GM21737 (cell line): Measurements from ENCODE around the gene SLIT3.
A peak's percentile ranks its signal among the peaks of the same experiment; 100 is the strongest.

Experiments
- ATAC-seq: cut with Tn5 transposase; IDR thresholded peaks from one replicate; pipeline ENCODE4 v1.9.1; 2021; ENCODE audit warnings: mild to moderate bottlenecking, moderate library complexity; ENCODE audit not compliant: unreplicated experiment

Gene SLIT3

DNA sequence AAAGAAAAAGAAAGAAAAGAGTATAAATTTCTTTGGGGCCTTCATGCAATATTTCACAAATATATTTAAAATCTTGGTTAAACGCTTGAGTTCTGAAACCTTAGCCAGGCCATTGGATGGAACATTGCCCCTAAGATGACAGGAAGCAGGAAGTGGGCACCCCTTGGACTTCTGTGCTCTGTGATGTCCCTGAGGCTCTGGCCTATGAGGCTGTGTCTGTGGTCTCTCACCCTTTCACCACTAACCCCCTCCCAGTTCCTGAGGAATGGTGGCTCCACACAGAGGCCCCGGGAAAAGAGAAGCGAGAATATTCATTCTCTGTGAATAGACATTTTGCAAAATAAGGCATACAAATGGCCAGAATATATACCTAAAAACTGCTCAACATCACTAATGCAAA, 401.3 kb downstream of the SLIT3 start:
- ATAC-seq = no peak

DNA sequence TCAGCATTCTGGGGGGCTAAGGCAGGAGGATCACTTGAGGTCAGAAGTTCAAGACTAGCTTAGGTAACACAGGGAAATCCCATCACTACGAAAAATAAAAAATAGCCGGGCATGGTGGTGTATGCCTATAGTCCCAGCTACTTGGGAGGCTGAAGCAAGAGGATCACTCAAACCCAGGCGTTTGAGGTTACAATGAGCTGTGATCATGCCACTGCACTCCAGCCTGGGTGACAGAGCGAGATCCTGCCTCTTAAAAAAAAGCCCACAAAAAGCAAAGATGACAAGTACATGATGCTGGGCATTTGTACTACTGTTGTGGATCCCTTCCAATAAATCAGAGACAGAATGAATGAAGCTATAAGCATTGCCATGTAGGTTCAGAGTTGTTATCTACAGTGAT, 401.7 kb downstream of the SLIT3 start:
- no peak for ATAC-seq

DNA sequence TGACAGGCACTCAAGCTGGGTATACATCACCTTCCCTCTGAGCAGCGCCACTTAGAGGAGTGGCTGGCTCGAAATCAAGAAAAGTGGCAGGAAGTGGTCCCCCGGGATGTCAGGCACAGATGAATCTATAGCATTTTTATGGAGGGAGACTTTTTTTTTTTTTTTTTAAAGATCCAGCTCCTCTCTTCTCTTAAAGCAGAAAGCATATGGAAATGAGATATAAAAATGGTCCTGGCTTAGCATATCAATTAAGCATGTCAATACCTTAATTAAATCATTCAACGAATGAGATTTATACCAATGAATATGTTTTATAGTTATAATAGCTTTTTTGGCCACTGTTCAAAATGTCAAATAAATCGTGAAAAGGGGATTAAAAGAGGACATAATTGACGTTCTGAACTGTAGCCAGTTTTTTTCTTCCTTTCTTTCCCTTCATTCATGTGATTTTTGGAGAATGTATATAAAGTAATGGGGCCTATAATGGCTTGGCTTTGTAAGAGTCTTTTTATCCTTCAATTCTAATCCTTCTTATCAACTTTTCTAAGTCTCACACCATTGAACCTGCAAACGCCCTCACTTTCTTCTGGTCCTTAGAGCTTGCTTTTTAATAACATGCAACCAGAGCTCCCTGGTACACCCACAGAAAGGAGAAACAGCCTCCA, 402.6 kb downstream of the SLIT3 start:
- no peak for ATAC-seq

DNA sequence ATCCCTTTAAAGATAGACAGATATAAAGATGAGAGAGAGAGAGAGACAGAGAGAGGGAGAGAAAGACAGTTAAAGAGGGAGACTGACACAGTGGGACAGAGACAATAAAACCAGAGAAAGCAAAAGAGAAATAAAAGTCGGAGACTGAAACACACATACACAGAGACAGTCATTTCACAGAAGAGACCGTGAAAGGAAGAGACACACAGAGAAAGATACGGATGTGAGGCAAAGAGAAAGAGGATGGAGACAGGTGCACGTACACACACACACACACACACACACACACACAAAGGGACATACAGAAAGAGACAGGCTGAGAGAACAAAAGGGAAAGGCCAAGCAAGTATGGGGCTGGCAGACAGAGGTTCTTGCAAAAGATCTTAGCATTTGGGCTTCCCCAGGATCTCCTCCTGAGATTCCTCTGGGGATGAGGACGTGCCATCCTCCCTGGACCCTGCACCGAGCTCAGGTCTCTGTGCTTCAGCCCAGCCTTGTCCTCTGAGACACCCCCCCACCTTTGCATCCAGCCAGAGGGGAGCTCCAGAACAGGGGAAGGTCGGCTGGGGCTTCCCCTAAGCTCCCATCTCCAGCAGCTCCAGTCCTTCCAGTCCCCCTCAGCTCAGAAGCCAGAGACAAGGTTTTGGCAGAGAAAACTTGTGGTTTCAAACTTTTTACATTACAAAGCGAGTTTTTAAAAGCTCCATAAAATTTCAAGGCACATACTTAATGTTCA, 403.4 kb downstream of the SLIT3 start:
- no peak for ATAC-seq

DNA sequence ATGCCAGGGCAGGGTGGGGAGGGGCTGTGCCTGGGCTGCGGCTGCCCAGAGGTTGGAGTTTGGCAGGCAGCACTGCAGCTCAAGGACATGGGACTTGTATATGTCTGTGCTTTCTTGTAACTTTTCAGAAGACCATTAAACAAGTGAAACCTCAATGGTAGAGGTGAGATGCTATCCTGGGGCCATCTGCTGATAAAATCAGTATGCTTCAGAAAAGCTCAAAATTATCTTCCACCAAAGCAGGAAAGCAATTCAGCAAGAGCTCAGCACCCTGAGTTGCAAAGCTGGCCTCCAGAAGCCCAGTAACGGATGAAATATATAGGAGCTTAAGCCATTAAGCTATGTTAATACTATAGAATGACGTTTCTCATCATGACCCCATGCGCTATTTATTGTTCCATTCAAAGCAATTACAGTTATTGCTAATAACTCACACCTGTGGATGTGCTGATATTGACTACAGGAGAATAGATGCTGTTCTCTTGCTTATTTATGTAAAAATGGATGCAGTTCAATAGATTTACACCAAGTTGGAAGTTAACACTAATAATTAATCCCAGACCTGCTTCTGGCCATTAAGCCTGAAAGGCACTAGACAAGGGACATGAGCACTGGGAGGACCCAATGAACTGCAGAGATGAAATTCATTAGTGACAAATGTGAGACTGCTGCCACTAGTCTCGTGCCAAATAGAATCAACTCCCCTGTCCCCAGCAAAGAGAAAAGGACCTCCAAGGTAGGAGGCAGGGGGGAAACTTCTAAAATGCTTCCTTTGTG, 405.5 kb downstream of the SLIT3 start:
- ATAC-seq = no peak

DNA sequence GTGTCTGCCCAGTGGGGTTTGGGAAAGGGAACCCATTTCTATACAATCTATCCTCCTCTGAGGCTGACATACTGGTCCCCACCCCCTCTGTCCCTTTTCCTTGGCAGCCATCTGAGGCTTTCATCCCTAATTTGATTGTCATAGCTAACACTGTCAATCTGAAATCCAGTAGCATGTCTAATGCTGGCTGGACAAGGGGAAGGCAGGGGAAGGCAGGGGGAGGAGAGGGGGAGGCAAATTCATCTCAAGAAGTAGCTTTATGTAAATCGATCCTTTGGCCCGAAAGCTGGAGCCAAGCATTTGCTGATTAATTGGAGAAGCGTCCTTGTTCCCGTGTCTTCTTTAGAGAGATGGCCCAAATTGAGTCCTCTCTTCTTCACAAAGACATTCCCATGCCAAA, 407.7 kb downstream of the SLIT3 start:
- no peak for ATAC-seq

DNA sequence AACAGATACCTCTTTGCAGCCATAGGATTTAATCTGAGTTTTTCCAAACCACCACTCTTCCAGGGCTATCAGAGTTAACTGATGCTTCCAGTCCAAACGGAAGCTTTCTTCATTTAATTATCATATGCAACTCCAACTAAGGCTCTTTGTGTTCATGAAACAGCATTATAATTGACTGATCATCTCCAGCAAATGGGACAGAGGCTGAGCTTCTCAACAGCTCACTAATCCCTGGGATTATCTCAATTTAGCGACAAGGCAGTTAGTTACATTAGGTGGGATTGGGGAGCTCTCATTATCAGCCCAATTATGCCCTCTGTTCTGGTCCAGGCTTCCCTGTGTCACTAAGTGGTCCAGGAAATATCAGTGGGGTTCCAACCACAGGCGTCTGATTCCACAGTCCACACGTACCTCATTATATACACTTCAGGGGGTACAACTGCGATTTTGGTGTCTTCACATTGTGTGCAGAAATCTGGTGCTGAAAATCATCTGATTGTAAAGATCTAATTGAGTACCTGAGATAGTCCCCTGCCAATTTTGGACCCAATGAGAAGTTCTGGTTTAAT, 408.2 kb downstream of the SLIT3 start:
- no peak for ATAC-seq

DNA sequence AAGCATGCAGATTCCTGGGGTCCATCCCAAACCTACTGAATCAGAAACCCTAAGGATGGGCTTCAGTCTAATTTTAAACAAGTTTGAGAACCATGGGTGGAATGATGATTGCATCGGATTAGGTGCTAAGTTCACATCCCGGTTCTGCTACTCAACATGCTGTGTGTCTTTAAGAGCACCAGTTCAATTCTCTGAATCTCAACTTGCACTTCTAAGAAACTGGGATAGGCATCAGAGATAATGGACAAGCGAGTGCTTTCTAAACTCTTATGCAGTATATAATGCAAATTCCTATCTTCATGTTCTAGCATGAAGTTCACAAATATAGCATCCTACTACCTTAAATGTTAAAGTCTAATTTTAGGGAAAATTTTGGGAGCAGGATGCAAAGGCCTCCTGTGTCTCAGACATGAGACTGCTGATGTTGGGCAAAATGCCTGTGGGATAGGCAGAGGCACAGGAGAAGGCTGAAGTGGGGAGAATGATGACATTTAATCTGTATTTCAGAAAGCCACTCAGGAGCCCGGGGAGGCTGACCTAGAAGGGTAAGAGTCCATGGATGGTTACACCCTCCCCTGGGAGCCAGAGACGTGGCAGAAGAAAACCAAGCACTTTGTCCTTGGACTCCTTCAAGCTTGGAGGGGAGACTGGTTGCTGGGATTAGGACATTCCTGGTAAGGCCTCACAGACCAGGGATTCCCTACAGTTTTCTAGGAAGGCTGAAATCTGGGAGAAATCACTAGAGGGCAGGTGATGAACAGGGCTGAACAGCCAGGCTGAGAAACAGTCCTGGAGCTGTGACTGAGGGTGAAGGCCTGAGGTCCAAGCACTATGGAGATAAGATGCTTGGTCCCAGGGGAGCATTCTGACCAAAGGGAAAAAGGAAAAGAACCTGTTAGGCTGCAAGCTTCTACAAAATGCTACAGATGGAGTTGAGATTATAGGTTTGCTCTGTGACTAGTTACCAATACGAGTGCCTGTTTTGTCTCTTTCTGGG, 409.8 kb downstream of the SLIT3 start:
- no peak for ATAC-seq

DNA sequence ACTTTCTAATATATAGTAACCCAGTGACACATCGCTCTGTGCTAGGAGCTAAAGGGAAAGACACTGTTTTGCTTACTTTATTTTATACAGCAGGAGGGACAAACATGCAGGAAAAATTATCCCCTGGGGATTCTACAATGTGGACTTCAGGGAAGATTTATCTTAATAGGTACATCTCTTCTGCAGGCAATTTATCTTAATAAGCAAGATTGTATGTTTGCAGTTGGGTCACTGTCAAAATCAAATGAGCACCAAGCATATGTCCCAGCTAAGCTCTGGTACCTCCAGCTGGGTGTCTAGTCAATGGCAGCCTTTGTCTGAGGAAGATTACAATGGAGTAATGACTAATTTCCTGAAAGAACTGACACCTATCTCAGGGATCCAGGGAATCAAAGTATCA, 411.9 kb downstream of the SLIT3 start:
- ATAC-seq = no peak

DNA sequence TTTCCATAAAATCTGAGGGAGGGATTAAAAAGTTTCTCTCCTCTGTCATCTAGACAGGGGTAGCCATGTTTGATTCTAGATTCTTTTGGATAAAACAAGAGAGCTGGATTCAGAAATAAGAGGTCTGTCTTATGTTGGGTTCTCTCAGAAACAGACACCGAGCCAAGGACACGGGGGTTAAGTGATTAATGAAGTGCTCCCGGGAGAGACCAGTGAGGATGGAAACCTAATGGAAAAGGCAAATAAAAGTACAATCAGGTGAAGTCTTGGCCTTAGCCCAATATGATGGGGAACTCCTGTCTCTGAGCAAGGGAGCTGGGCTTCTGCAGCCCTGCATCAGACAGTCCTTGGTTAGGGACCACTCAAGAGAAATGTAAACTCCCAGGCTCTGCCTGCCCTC, 413.0 kb downstream of the SLIT3 start:
- no peak for ATAC-seq

DNA sequence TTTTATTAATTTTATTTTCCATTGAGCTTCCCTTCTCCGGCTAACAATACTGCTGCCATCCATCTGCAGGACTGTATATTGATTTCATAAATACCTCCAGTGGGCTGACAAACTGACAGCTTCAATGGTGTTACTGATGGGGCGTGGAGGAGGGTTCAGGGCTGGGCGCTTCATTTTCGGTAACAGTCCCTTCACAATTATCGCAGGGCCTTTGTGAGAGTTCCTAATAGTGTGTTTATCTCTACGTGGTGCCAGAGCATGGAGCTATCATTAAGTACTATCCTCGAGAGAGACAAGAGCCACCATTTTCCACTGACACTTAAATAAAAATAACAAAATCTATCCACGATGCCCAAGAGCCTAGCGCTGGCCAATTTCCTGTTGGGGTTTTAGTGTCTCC, 414.8 kb downstream of the SLIT3 start:
- no peak for ATAC-seq

DNA sequence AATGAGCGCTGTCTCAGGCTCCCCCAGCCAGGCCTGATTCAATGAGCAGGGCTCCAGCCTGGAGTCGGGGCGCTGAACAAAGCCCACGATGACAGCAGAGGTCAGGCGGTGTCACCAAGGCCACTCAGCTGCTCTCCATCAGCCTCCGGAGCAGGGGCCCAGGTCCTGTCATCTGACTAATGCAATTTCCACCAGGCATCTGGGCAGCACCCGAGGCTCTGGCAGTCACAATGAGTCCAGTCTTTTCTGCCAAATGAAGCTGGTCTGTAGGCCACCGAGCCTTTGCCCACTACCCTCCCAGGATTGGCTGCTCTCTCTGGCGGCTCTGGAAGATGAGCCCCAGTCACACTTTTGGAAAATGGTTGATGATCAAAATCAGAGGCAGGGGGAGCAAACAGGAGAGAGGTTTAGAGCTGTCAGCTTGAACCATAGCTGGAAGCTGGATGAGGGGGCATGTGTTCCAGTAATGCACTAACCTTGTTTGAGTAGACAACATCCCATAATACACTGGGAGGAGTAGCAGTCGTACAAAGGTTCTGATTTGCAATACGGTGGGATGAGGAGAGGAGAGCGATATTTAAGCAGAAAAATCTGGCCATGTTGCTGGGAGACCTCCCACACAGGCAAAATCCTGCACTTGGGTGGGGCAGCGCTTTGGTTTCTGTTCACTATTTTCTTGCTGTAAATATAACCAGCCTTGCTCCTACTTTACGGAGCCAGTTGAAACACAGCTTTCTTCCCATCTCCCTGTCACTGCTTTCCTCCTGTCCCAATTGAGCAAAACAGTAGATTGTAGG, 415.4 kb downstream of the SLIT3 start:
- no peak for ATAC-seq

DNA sequence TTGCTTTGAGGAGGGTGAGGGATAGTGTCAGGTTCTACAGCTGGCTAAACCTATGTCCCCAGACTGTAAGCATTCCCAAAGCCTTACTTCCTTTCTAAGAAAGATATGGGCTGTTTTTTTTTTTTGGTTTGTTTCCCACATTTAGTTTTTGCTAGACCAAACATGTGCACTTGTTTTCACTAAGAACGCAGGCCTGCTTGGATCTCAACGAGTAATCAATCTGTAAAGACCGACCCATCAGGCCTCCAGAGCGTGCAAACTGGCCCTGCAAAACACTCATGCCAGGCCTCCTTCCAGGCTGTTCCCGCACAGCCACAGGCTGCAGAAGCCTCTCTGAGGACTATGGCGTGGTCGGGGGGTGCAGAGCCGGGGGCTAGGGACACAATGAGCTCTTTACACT, 416.9 kb downstream of the SLIT3 start:
- no peak for ATAC-seq

DNA sequence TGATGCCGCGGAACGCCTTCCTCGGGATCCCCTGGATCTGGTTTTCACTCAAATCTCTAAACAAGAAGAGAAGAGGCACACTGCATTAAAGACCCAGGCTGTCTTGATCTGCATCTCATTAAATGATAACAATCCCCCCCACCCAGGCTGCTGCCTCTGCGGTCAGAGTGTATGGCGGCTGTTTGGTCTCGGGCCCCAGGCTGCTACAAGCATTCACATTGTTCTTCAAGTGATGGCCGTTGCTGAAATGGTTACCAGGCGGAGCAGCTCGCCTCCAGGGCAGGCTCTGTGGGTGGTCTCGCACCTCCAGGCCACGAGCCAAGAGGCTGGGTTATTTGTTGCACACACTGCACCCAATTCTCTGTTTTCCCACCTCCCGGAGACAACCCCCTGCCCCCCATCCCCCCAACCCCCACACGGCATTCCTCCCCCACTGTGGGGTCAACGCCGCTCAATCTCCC, 417.6 kb downstream of the SLIT3 start:
- ATAC-seq = no peak

DNA sequence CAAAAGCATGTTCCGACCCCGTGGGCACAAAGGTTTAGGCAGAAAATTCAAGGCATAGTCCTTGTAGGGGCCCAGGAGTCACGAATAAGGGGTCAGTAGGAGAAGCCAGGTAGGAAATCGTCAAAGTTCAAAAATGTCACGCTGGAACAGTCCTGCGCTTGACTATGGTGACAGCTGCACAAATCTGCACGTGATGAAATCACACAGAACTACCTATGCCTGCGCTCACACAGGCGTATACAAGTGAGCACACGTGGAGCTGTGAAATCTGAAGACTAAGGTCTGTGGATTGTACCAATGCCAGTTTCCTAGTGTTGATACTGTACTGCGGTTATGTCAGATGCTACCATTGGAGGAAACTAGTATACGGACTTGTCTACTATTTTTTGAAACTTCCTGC, 418.7 kb downstream of the SLIT3 start:
- ATAC-seq = no peak

DNA sequence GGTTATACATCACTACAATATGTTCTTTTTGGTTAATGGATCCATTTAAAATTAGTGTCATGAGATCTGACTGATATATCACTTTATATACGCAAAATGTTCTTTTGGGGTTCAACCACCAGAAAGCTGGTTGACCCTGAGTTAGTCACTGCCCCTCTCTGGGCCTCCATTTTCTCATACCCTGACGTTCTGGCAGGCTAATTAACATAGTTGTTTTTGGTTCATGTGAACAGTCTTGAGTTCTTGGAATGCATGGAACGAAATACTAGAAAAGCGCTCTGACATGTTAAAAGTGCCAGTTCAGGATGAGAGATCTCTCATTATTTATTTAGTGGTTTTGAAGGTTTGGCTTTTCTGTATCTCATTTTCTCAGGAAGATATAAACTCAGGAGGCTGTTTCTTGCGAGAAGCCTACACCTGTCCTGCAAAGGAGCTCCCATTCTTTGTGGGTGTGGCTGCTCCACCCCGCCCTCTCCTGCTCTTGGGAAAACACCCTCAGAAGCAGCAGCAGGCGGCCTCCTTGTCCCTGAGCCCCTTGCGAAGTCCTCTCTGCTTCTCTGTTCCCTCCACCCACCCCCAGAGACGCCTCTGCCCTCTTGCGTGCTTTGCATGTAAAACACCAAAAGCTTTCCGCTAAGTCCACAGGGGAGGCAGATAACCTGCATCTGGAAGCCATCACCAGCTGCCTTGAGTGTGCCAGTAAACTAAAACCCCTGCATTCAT, 419.4 kb downstream of the SLIT3 start:
- no peak for ATAC-seq

DNA sequence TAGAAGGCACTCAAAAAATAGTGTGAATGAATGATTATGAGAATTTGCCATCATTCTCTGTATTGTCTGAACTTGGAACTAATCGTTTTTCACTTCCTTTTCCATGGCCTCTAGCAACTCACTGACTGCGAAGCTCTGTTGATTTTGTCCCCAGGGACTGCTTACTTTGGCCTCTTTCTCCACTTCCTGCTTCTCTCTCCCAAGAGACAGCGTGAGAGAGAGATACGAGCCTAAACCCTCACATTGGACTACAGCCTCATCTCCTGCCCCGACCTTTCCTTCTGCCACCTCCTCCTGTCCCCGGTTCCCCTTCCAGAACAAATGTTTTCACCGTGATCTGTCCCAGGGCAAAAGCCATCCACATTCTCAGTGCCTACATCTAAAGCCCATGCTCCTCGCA, 421.0 kb downstream of the SLIT3 start:
- peak; percentile 88 for ATAC-seq

DNA sequence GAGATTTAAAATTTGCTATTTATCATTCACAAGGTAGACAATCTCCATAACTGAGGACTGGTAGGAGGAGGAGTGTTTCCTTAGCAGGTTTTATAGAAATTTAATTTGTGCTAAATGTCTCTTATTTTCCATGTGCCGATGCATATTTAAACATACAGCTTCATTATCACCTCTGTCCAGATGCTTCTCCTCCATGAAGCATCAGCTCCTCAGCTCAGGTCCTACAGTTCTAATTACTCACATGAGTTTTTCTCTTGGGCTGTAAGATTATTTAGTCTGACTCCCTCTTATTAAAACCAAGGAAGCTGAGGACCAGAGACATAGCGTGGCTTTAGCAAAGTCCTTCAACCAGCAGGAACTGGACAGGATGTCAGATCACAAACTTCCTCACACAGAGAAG, 421.6 kb downstream of the SLIT3 start:
- peak; percentile 21 for ATAC-seq
